Measurements from ENCODE around the gene CASP5.
"Not testable (repeated sequence)": the region's sequence is repeated elsewhere in the genome, so short reads cannot be mapped to it uniquely, and the experiment has no call there.

- not testable (repeated sequence) for TF ChIP-seq CTCF, POLR2A (IDR thresholded peaks at IDR 0.05)
Observed at GRCh38 chr11:105063245-105063941, 40.4 kb upstream of the CASP5 start.
